OCI-LY7 (cell line): Measurements from ENCODE around the gene TINAGL1. TPM values are rescaled to one million over a fixed set of nuclear protein-coding genes. Genes with fewer than 3 reads are reported as not detected.

Experiments
- BruUV-seq: library from RNA; stranded (reverse); fragments of 400-500 nt; replicated peaks from 2 replicates; lab custom pipeline; 2021; lab: Mats Ljungman, UMichigan
- CTCF ChIA-PET: fragments of 300-600 bp; sonication (Branson Sonifier 250); formaldehyde crosslinking; loops from one replicate; lab custom pipeline; 2022; ENCODE audit warnings: antibody characterized with exemption; ENCODE audit not compliant: unreplicated experiment; lab: Charles Lee
- POLR2A ChIA-PET: fragments of 300-600 bp; sonication (Branson Sonifier 250); formaldehyde crosslinking; loops from one replicate; lab custom pipeline; 2022; ENCODE audit warnings: antibody characterized with exemption; lab: Charles Lee
- DNase-seq: peaks from one replicate; pipeline ENCODE4 v3.0.0-alpha.2; 2015; ENCODE audit warnings: low spot score
- H2AFZ ChIP-seq: fragments of 200-600 bp; sonication (generic), shearing (Covaris generic); 2 replicates; pipeline ENCODE4 v1.6.1; 2014; ENCODE audit warnings: mild to moderate bottlenecking, antibody characterized with exemption, low read length, moderate library complexity
- H3K27ac ChIP-seq: fragments of 200-600 bp; sonication (generic); 2 replicates; pipeline ENCODE4 v1.5.1; 2014; ENCODE audit warnings: mixed run types, low read depth, mild to moderate bottlenecking, moderate library complexity, low read length, inconsistent platforms; ENCODE audit not compliant: poor library complexity, severe bottlenecking
- H3K36me3 ChIP-seq: fragments of 200-600 bp; sonication (generic); 2 replicates; pipeline ENCODE4 v1.6.1; 2014; ENCODE audit warnings: mild to moderate bottlenecking, antibody characterized with exemption, low read length, moderate library complexity, mixed read lengths; ENCODE audit not compliant: insufficient read depth
- H3K4me1 ChIP-seq: fragments of 200-600 bp; sonication (generic); 2 replicates; pipeline ENCODE4 v1.5.1; 2014; ENCODE audit warnings: mild to moderate bottlenecking, low read length; ENCODE audit not compliant: insufficient read depth, poor library complexity, severe bottlenecking
- H3K4me2 ChIP-seq: fragments of 200-600 bp; sonication (generic); 2 replicates; pipeline ENCODE4 v1.6.1; 2014; ENCODE audit warnings: mild to moderate bottlenecking, low read length
- H3K4me3 ChIP-seq: fragments of 200-600 bp; sonication (generic); 2 replicates; pipeline ENCODE4 v1.5.1; 2014; ENCODE audit warnings: mild to moderate bottlenecking, low read depth, low read length; ENCODE audit not compliant: poor library complexity, severe bottlenecking
- H3K79me2 ChIP-seq: fragments of 200-600 bp; sonication (generic); 2 replicates; pipeline ENCODE4 v1.6.1; 2016; ENCODE audit warnings: low read depth, mild to moderate bottlenecking, low read length, moderate library complexity, mixed read lengths; ENCODE audit not compliant: insufficient read depth
- H3K9me2 ChIP-seq: fragments of 200-600 bp; sonication (generic); 2 replicates; pipeline ENCODE4 v1.6.1; 2016; ENCODE audit warnings: mild to moderate bottlenecking, low read length, mixed read lengths; ENCODE audit not compliant: insufficient read depth
- H3K9me3 ChIP-seq: fragments of 200-600 bp; sonication (generic); 2 replicates; pipeline ENCODE4 v1.6.1; 2014; ENCODE audit warnings: mild to moderate bottlenecking, mixed run types, low read length, mixed read lengths
- H4K20me1 ChIP-seq: fragments of 200-600 bp; sonication (generic); 2 replicates; pipeline ENCODE4 v1.6.1; 2014; ENCODE audit warnings: mild to moderate bottlenecking, antibody characterized with exemption, low read length, moderate library complexity, mixed read lengths; ENCODE audit not compliant: insufficient read depth
- CTCF ChIP-seq: fragments of 200-600 bp; sonication (generic); conservative IDR thresholded peaks from 2 replicates; pipeline ENCODE4 v1.5.1; 2014; ENCODE audit warnings: mild to moderate bottlenecking, antibody characterized with exemption, low read length, moderate library complexity, mixed read lengths
- EZH2phosphoT487 ChIP-seq: fragments of 200-600 bp; sonication (generic); IDR thresholded peaks from 2 replicates; pipeline ENCODE4 v1.6.1; 2018; ENCODE audit warnings: low read depth, borderline replicate concordance, mild to moderate bottlenecking, mixed run types, antibody characterized with exemption, low read length, moderate library complexity, mixed read lengths
- intact Hi-C: fragments of 100-400 bp; cut with micrococcal nuclease; formaldehyde crosslinking; loops from one replicate; pipeline ENCODE4 v1.10.0; 2022; ENCODE audit not compliant: unreplicated experiment
- total RNA-seq, 2 experiments: library from RNA; depleted of rRNA in 1 of 2; stranded (reverse); fragments of >200 nt in 1 of 2; shearing (Covaris generic) in 1 of 2; gene quantifications; 2 replicates each; pipeline ENCODE4 v1.2.3, GENCODE V29; 2014 to 2022

TINAGL1 gene
- total RNA-seq, 2 experiments from 2014 or later, result 0.17 TPM; not detected in 1

GRCh38 chr1:31573261-31573660 is 3.1 kb upstream of the TINAGL1 start:
- no peak for DNase-seq
- no peaks in the 10 kb centered on the region for H3K9me2 ChIP-seq
- no peak overlapping the region for H2AFZ ChIP-seq
- CTCF ChIA-PET, result no interaction called here
- H3K4me1 ChIP-seq, result peaks cover 7% of the 10 kb centered on the region
- POLR2A ChIA-PET, result no interaction called here
- intact Hi-C loops, result no loop called here
- no peak overlapping the region for H3K27ac ChIP-seq
- H3K36me3 ChIP-seq, result no peaks in the 10 kb centered on the region
- TF ChIP-seq EZH2phosphoT487 (no peak), CTCF (no peak)
- H4K20me1 ChIP-seq, result no peaks in the 10 kb centered on the region
- no peaks in the 10 kb centered on the region for H3K79me2 ChIP-seq
- no peaks in the 10 kb centered on the region for H3K9me3 ChIP-seq
- no TSS peak for BruUV-seq
- H3K4me2 ChIP-seq, result no peak overlapping the region
- no peak overlapping the region for H3K4me3 ChIP-seq

- Histone ChIP-seq H3K79me2 (no peaks in the 10 kb centered on the region), H3K4me3 (no peak overlapping the region), H3K36me3 (no peaks in the 10 kb centered on the region), H4K20me1 (no peaks in the 10 kb centered on the region; the same call in 1 of the 2 replicates), H3K4me2 (no peak overlapping the region), H3K4me1 (peaks cover 7% of the 10 kb centered on the region), H3K27ac (no peak overlapping the region), H3K9me3 (no peaks in the 10 kb centered on the region), H2AFZ (no peak overlapping the region), H3K9me2 (no peaks in the 10 kb centered on the region)
- intact Hi-C loops, result no loop called here
- TF ChIP-seq EZH2phosphoT487, result no peak
- TF ChIP-seq CTCF, result no peak
- no peak for DNase-seq
- CTCF ChIA-PET, result no interaction called here
- no TSS peak for BruUV-seq
- POLR2A ChIA-PET, result no interaction called here
Measured at GRCh38 chr1:31574749-31575368, 1.5 kb upstream of the TINAGL1 start.

GRCh38 chr1:31575369-31576140 is 760 bp upstream of the TINAGL1 start:
- DNase-seq, result no peak
- no peaks in the 10 kb centered on the region for H3K79me2 ChIP-seq
- TF ChIP-seq CTCF (no peak), EZH2phosphoT487 (no peak)

More at GRCh38 chr1:31575369-31576140, 760 bp upstream of the TINAGL1 start:
- POLR2A ChIA-PET, result no interaction called here
- Histone ChIP-seq H3K4me3 (no peak overlapping the region), H2AFZ (no peak overlapping the region), H4K20me1 (no peaks in the 10 kb centered on the region; the same call in 1 of the 2 replicates), H3K9me3 (no peaks in the 10 kb centered on the region), H3K36me3 (no peaks in the 10 kb centered on the region), H3K4me1 (peaks cover 7% of the 10 kb centered on the region), H3K4me2 (no peak overlapping the region), H3K27ac (no peak overlapping the region), H3K9me2 (no peaks in the 10 kb centered on the region)
- no TSS peak for BruUV-seq
- CTCF ChIA-PET, result no interaction called here
- intact Hi-C loops, result no loop called here
